HUDEP-2 (cell line): Measurements from ENCODE around the gene TNFRSF21.
"Not testable (repeated sequence)": the region's sequence is repeated elsewhere in the genome, so short reads cannot be mapped to it uniquely, and the experiment has no call there.

Experiments
- DNase-seq, 76 experiments: peaks; one replicate each; lab custom pipeline; 2025; ENCODE audit not compliant: unreplicated experiment in 76 of 76; lab: John Stamatoyannopoulos, UW

TNFRSF21 gene

GRCh38 chr6:47290124-47290834 lies 19.4 kb downstream of the TNFRSF21 start:
- DNase-seq = no peak

- no peak for DNase-seq
Measured at GRCh38 chr6:47288267-47289090, 21.2 kb downstream of the TNFRSF21 start.

- DNase-seq = no peak
Measured at GRCh38 chr6:47286301-47286700, 23.4 kb downstream of the TNFRSF21 start.

- DNase-seq = no peak
Measured at GRCh38 chr6:47283993-47284392, 25.7 kb downstream of the TNFRSF21 start.

GRCh38 chr6:47278545-47278944 lies 31.2 kb downstream of the TNFRSF21 start:
- DNase-seq = no peak

- DNase-seq = no peak
Measured at GRCh38 chr6:47277702-47278101, 32.0 kb downstream of the TNFRSF21 start.

GRCh38 chr6:47276377-47276776 lies 33.3 kb downstream of the TNFRSF21 start:
- DNase-seq = no peak

- DNase-seq = no peak
Measured at GRCh38 chr6:47275640-47276039, 34.1 kb downstream of the TNFRSF21 start.

- DNase-seq = not testable (repeated sequence)
Measured at GRCh38 chr6:47275132-47275531, 34.6 kb downstream of the TNFRSF21 start.

- no peak for DNase-seq
Measured at GRCh38 chr6:47268572-47269187, 41.0 kb downstream of the TNFRSF21 start.

- DNase-seq = no peak
Measured at GRCh38 chr6:47267301-47267700, 42.4 kb downstream of the TNFRSF21 start.

GRCh38 chr6:47265971-47266370 lies 43.7 kb downstream of the TNFRSF21 start:
- no peak for DNase-seq

- no peak for DNase-seq
Measured at GRCh38 chr6:47264775-47265184, 44.9 kb downstream of the TNFRSF21 start.

- no peak for DNase-seq
Measured at GRCh38 chr6:47263268-47263667, 46.4 kb downstream of the TNFRSF21 start.

GRCh38 chr6:47262231-47262630 lies 47.5 kb downstream of the TNFRSF21 start:
- DNase-seq = no peak

- DNase-seq = no peak
Measured at GRCh38 chr6:47261191-47261590, 48.5 kb downstream of the TNFRSF21 start.

- DNase-seq = no peak
Measured at GRCh38 chr6:47260021-47260420, 49.7 kb downstream of the TNFRSF21 start.

GRCh38 chr6:47258724-47259347 lies 50.9 kb downstream of the TNFRSF21 start:
- no peak for DNase-seq

GRCh38 chr6:47256981-47257730 lies 52.5 kb downstream of the TNFRSF21 start:
- no peak for DNase-seq

- DNase-seq = no peak
Measured at GRCh38 chr6:47256361-47256760, 53.3 kb downstream of the TNFRSF21 start.
